Measurements from ENCODE around the gene ATP6V1B1. TPM values are rescaled to one million over a fixed set of nuclear protein-coding genes. Genes with fewer than 3 reads are reported as not detected.

The ATP6V1B1 gene
- polyA plus RNA-seq, 3 donors = not detected

DNA sequence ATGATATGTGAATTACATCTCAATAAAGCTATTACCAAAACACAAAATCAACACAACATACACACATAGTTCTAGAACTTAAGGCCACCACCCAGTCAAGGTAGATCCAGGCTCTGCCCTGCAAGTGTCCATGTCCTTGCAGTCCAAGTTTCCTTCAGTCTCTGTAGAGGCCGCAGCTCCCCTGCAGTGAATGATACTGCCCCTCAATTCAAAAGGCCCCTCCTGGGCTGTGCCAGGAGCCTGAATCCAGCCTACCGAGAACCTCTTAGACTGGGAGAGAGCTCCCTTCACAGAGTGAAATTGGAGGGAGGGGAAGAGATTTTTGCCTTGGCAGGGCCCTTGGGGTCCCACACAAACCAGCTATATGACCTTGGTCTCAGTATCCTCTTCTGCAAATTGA is 42.5 kb upstream of the ATP6V1B1 start:
- no peaks in the 10 kb centered on the region for H4K20me1 ChIP-seq (ENCODE audit: insufficient read depth, low read length)
- H3K27ac ChIP-seq (ENCODE audit: low read depth in 1 of 2, low read length in 2 of 2) = no peak overlapping the region
- Mint-ChIP-seq H3K4me3 (peak overlapping the region in 1 of 2 donors; percentile 80), H3K9me3 (peaks cover 0 to 23% (median 5%) of the 10 kb centered on the region in 7 donors), H3K36me3 (peaks cover 0 to 8% of the 10 kb centered on the region in 2 donors), H3K4me1 (peaks cover 19% of the 10 kb centered on the region), H3K27me3 (ENCODE audit: low read depth in 3 of 3) (peaks cover 97 to 99% (median 98%) of the 10 kb centered on the region in 3 donors), H3K27ac (no peak overlapping the region)
- H3K9me3 ChIP-seq (replicated peaks in 1 of 2; ENCODE audit: control insufficient read depth in 1 of 2, insufficient read depth in 1 of 2, low read length in 2 of 2) = peaks cover 0 to 26% of the 10 kb centered on the region in 2 donors
- no peaks in the 10 kb centered on the region for H3K79me2 ChIP-seq (ENCODE audit: insufficient read depth, low read length)
- H3K9ac ChIP-seq (ENCODE audit: insufficient read depth, low read length, poor library complexity, severe bottlenecking) = no peak overlapping the region
- intact Hi-C loops (cut with micrococcal nuclease) = no loop called here
- no CpG with 5 or more reads among the region's 2 CpGs for WGBS (ENCODE audit: insufficient coverage)
- no peak overlapping the region for H2AFZ ChIP-seq (ENCODE audit: insufficient read depth, low read depth, low read length, poor library complexity, severe bottlenecking)
- no peak for TF ChIP-seq CTCF (IDR thresholded peaks at IDR 0.05)
- peaks cover 82 to 100% of the 10 kb centered on the region in 2 donors for H3K27me3 ChIP-seq (ENCODE audit: control insufficient read depth in 2 of 2, insufficient read depth in 2 of 2, low read length in 2 of 2)
- no peaks in the 10 kb centered on the region for H3K36me3 ChIP-seq (replicated peaks in 1 of 2; ENCODE audit: control insufficient read depth in 1 of 2, insufficient read depth in 2 of 2, low read length in 2 of 2)
- DNase-seq = no peak
- peaks cover 10 to 15% of the 10 kb centered on the region in 2 donors for H3K4me1 ChIP-seq (ENCODE audit: control insufficient read depth in 1 of 2, insufficient read depth in 2 of 2, low read length in 2 of 2)
- no peak overlapping the region for H3K4me2 ChIP-seq (replicated peaks; ENCODE audit: extremely low read depth, low read length, poor library complexity, severe bottlenecking)
- no peak overlapping the region for H3K4me3 ChIP-seq (replicated peaks in 1 of 3; ENCODE audit: low read depth in 2 of 3, low read length in 3 of 3)

DNA sequence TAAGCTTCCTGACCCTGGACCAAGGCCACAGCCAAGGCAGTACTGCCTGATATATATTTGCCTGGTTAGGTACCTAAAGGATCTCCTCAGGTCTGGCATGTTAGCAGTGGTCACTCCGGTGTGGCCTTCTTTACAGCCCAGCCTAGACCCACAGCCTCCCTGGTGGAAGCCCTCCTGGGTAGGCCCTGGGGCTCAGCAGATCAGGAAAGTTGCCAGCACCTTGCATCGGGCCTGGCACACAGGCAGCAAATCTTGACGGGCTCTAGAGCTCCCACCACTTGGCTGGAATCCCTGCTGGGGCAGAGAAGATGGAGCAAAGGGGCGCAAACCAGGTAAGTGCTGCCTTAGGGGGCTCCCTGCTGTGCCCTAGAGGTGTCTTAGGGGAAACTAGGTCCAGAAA is 40.9 kb upstream of the ATP6V1B1 start:
- Histone ChIP-seq H3K27me3 (ENCODE audit: control insufficient read depth in 2 of 2, insufficient read depth in 2 of 2, low read length in 2 of 2) (peaks cover 83 to 100% of the 10 kb centered on the region in 2 donors), H3K36me3 (replicated peaks in 1 of 2; ENCODE audit: control insufficient read depth in 1 of 2, insufficient read depth in 2 of 2, low read length in 2 of 2) (no peaks in the 10 kb centered on the region), H3K27ac (ENCODE audit: low read depth in 1 of 2, low read length in 2 of 2) (no peak overlapping the region), H3K9ac (ENCODE audit: insufficient read depth, low read length, poor library complexity, severe bottlenecking) (no peak overlapping the region), H3K4me1 (ENCODE audit: control insufficient read depth in 1 of 2, insufficient read depth in 2 of 2, low read length in 2 of 2) (no peaks in the 10 kb centered on the region), H3K4me2 (replicated peaks; ENCODE audit: extremely low read depth, low read length, poor library complexity, severe bottlenecking) (no peak overlapping the region), H2AFZ (ENCODE audit: insufficient read depth, low read depth, low read length, poor library complexity, severe bottlenecking) (no peak overlapping the region), H3K79me2 (ENCODE audit: insufficient read depth, low read length) (no peaks in the 10 kb centered on the region), H3K9me3 (replicated peaks in 1 of 2; ENCODE audit: control insufficient read depth in 1 of 2, insufficient read depth in 1 of 2, low read length in 2 of 2) (peaks cover 0 to 41% of the 10 kb centered on the region in 2 donors), H3K4me3 (replicated peaks in 1 of 3; ENCODE audit: low read depth in 2 of 3, low read length in 3 of 3) (no peak overlapping the region), H4K20me1 (ENCODE audit: insufficient read depth, low read length) (no peaks in the 10 kb centered on the region)
- H3K9me3 Mint-ChIP-seq = peaks cover 0 to 25% (median 9%) of the 10 kb centered on the region in 7 donors
- H3K4me3 Mint-ChIP-seq = peak overlapping the region in 1 of 2 donors; percentile 80
- no peak overlapping the region for H3K27ac Mint-ChIP-seq
- no peaks in the 10 kb centered on the region for H3K36me3 Mint-ChIP-seq
- H3K4me1 Mint-ChIP-seq = peaks cover 5% of the 10 kb centered on the region
- TF ChIP-seq CTCF (IDR thresholded peaks at IDR 0.05) = no peak
- DNase-seq = no peak
- H3K27me3 Mint-ChIP-seq (ENCODE audit: low read depth in 3 of 3) = peaks cover 97 to 99% (median 98%) of the 10 kb centered on the region in 3 donors
- 95% methylated on average over 4 of the region's 4 CpGs for WGBS (ENCODE audit: insufficient coverage)
- intact Hi-C loops (cut with micrococcal nuclease) = no loop called here
